Left cardiac atrium (tissue), 4 donors: ENCODE results near the gene PTP4A1. TPM values are rescaled to one million over a fixed set of nuclear protein-coding genes. Genes with fewer than 3 reads are reported as not detected.

Experiments
- ATAC-seq, 2 donors: fragments of 200-7000 bp; cut with Tn5 transposase; one replicate each; pipeline ENCODE4 v1.9.1; 2020; ENCODE audit warnings: mild to moderate bottlenecking in 2 of 2, moderate library complexity in 2 of 2
- DNase-seq: peaks from one replicate; pipeline ENCODE4 v3.0.0-alpha.2; 2020
- intact Hi-C, 2 donors: fragments of 100-400 bp; cut with DNase I; formaldehyde crosslinking; loops; one replicate each; pipeline versions ENCODE4 v1.14.1 to v1.15.1; 2022 to 2023
- total RNA-seq, 2 donors: library from RNA; stranded (reverse); fragmentation: NEBNext Ultra II Directional; extraction: Animal tissue kit (Norgen Biotek cat#: 25700); gene quantifications; one replicate each; pipeline ENCODE4 v1.2.1, GENCODE V29; 2021
- donor health status: DM: no; HTN: yes; CAD: no.
- donor health status: DM: no; HTN: yes; CAD: no; lungs with severe emphysema.
- donor health status: DM: yes; HTN: yes; CAD: no.
- donor health status: Dilated cardiomyopathy.

Gene PTP4A1
- total RNA-seq, 2 donors from 2014 or later = 24.9 to 41.1 TPM

- DNase-seq (no peak), ATAC-seq (peak in 1 of 2 donors; percentile 30)
- intact Hi-C loops = no loop called here
These were observed 19.1 kb upstream of the PTP4A1 start for GRCh38 chr6:63553208-63553607.

- ATAC-seq = no peak
- intact Hi-C loops = no loop called here
These were observed 18.4 kb upstream of the PTP4A1 start for GRCh38 chr6:63553900-63554299.

GRCh38 chr6:63554782-63555181 is 17.5 kb upstream of the PTP4A1 start:
- intact Hi-C loops = no loop called here
- DNase-seq (no peak), ATAC-seq (no peak)

More at GRCh38 chr6:63553900-63554299, 18.4 kb upstream of the PTP4A1 start:
- no peak for DNase-seq

- no peak for DNase-seq
- intact Hi-C loops = no loop called here
- ATAC-seq = no peak
These were observed 15.9 kb upstream of the PTP4A1 start for GRCh38 chr6:63556369-63556768.

GRCh38 chr6:63558278-63558677 is 14.0 kb upstream of the PTP4A1 start:
- intact Hi-C loops = no loop called here
- DNase-seq (no peak), ATAC-seq (no peak)

GRCh38 chr6:63560801-63561287 is 11.4 kb upstream of the PTP4A1 start:
- peak in 1 of 2 donors; percentile 62 for ATAC-seq
- intact Hi-C loops = no loop called here
- no peak for DNase-seq

- intact Hi-C loops = no loop called here
- DNase-seq = no peak
- ATAC-seq = no peak
These were observed 11.0 kb upstream of the PTP4A1 start for GRCh38 chr6:63561288-63561687.

GRCh38 chr6:63563235-63563634 is 9.0 kb upstream of the PTP4A1 start:
- ATAC-seq (no peak), DNase-seq (no peak)
- intact Hi-C loops = no loop called here

GRCh38 chr6:63565058-63565726 is 7.1 kb upstream of the PTP4A1 start:
- intact Hi-C loops = no loop called here
- ATAC-seq (no peak), DNase-seq (no peak)

- no peak for DNase-seq
- ATAC-seq = no peak
- intact Hi-C loops = no loop called here
These were observed 6.3 kb upstream of the PTP4A1 start for GRCh38 chr6:63565727-63566596.

- DNase-seq (no peak), ATAC-seq (no peak)
- intact Hi-C loops = no loop called here
These were observed 4.3 kb upstream of the PTP4A1 start for GRCh38 chr6:63567966-63568365.

- intact Hi-C loops = loop anchor here in 1 of 2 donors (10.0 kb wide), 2 partner anchors 63 to 217 kb away; partner anchors contain the start of gene PHF3
These were observed 778 bp upstream of the PTP4A1 start for GRCh38 chr6:63571361-63572043.

GRCh38 chr6:63572747-63573075 is 431 bp downstream of the PTP4A1 start:
- intact Hi-C loops = loop anchor here in 1 of 2 donors (10.0 kb wide), 2 partner anchors 62 to 218 kb away; partner anchors contain the start of gene PHF3
- ATAC-seq (peak; percentile 10 to 24), DNase-seq (no peak)

More at GRCh38 chr6:63571361-63572043, 778 bp upstream of the PTP4A1 start:
- DNase-seq (peak; percentile 57), ATAC-seq (peak in 1 of 2 donors; percentile 19)

- DNase-seq (peak; percentile 83), ATAC-seq (peak; percentile 60 to 74)
- intact Hi-C loops = loop anchor here in 1 of 2 donors (10.0 kb wide), 2 partner anchors 62 to 218 kb away; partner anchors contain the start of gene PHF3
These were observed 1.0 kb downstream of the PTP4A1 start for GRCh38 chr6:63573076-63573898.

- intact Hi-C loops = loop anchor here in 1 of 2 donors (10.0 kb wide), 2 partner anchors 61 to 219 kb away; partner anchors contain the start of gene PHF3
- no peak for ATAC-seq
- DNase-seq = no peak
These were observed 1.7 kb downstream of the PTP4A1 start for GRCh38 chr6:63573899-63574553.

- intact Hi-C loops = loop anchor here in 1 of 2 donors (10.0 kb wide), 2 partner anchors 60 to 220 kb away; partner anchors contain the start of gene PHF3
- DNase-seq (no peak), ATAC-seq (no peak)
These were observed 2.2 kb downstream of the PTP4A1 start for GRCh38 chr6:63574554-63574900.

GRCh38 chr6:63576147-63576772 is 4.0 kb downstream of the PTP4A1 start:
- intact Hi-C loops = loop anchor here in 1 of 2 donors (10.0 kb wide), 2 partner anchors 59 to 221 kb away; partner anchors contain the start of gene PHF3
- ATAC-seq = no peak
- no peak for DNase-seq
